ENCODE measurements around the gene SLC45A1. TPM values are rescaled to one million over a fixed set of nuclear protein-coding genes. Genes with fewer than 3 reads are reported as not detected.
"Not testable (repeated sequence)": the region's sequence is repeated elsewhere in the genome, so short reads cannot be mapped to it uniquely, and the experiment has no call there.

The SLC45A1 gene
- not detected for total RNA-seq

- Histone ChIP-seq H3K27me3 (ENCODE audit: insufficient read depth, low read length) (peaks cover 12% of the 10 kb centered on the region), H3K4me1 (ENCODE audit: insufficient read depth, low read length) (peaks cover 16% of the 10 kb centered on the region), H3K4me3 (ENCODE audit: low read length) (peak within 1 kb of the TSS; percentile 32), H3K9me3 (ENCODE audit: low read depth, low read length) (no peaks in the 10 kb centered on the region)
Observed at GRCh38 chr1:8317647-8318381, at the start of gene SLC45A1. Gene SLC45A1, plus strand, starts transcription at chr1:8318114. Its CDS starts 6,216 bp downstream, at chr1:8324330.

DNA sequence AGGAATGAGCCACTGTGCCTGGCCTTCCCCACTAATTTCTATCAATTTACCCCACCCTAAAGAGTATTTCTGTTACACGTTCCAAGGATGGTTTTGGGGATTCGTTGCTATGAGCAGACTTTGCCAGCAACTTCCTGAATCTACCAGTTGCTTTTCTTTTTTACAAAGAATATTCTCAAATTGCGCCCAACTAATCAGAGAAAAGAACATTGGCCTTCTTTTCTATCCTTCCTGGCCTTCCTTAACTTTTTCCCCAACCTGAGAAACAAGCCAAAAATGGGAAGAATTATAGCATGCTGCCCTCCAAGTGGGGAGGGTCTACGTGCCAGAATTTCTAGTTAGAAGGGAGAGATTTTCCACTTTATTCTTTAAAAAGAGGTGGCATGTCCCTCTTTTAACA is 44.9 kb upstream of the SLC45A1 start:
- H3K9me3 ChIP-seq (ENCODE audit: low read depth, low read length): no peaks in the 10 kb centered on the region
- H3K4me1 ChIP-seq (ENCODE audit: insufficient read depth, low read length): no peaks in the 10 kb centered on the region
- no peak overlapping the region for H3K4me3 ChIP-seq (ENCODE audit: low read length)
- H3K27me3 ChIP-seq (ENCODE audit: insufficient read depth, low read length): no peaks in the 10 kb centered on the region

- H3K27me3 ChIP-seq (ENCODE audit: insufficient read depth, low read length): no peaks in the 10 kb centered on the region
- no peaks in the 10 kb centered on the region for H3K9me3 ChIP-seq (ENCODE audit: low read depth, low read length)
Observed at GRCh38 chr1:8274352-8274751, 43.6 kb upstream of the SLC45A1 start.

GRCh38 chr1:8276173-8276914 is 41.6 kb upstream of the SLC45A1 start:
- Histone ChIP-seq H3K4me3 (ENCODE audit: low read length) (no peak overlapping the region), H3K9me3 (ENCODE audit: low read depth, low read length) (no peaks in the 10 kb centered on the region), H3K4me1 (ENCODE audit: insufficient read depth, low read length) (no peaks in the 10 kb centered on the region), H3K27me3 (ENCODE audit: insufficient read depth, low read length) (no peaks in the 10 kb centered on the region)

More at GRCh38 chr1:8274352-8274751, 43.6 kb upstream of the SLC45A1 start:
- Histone ChIP-seq H3K4me3 (ENCODE audit: low read length) (no peak overlapping the region), H3K4me1 (ENCODE audit: insufficient read depth, low read length) (no peaks in the 10 kb centered on the region)

GRCh38 chr1:8276932-8277331 is 41.0 kb upstream of the SLC45A1 start:
- H3K27me3 ChIP-seq (ENCODE audit: insufficient read depth, low read length): no peaks in the 10 kb centered on the region
- no peaks in the 10 kb centered on the region for H3K4me1 ChIP-seq (ENCODE audit: insufficient read depth, low read length)
- no peak overlapping the region for H3K4me3 ChIP-seq (ENCODE audit: low read length)
- H3K9me3 ChIP-seq (ENCODE audit: low read depth, low read length): no peaks in the 10 kb centered on the region

- not testable (repeated sequence) for H3K27me3 ChIP-seq (ENCODE audit: insufficient read depth, low read length)
Observed at GRCh38 chr1:8278677-8279076, 39.2 kb upstream of the SLC45A1 start.

DNA sequence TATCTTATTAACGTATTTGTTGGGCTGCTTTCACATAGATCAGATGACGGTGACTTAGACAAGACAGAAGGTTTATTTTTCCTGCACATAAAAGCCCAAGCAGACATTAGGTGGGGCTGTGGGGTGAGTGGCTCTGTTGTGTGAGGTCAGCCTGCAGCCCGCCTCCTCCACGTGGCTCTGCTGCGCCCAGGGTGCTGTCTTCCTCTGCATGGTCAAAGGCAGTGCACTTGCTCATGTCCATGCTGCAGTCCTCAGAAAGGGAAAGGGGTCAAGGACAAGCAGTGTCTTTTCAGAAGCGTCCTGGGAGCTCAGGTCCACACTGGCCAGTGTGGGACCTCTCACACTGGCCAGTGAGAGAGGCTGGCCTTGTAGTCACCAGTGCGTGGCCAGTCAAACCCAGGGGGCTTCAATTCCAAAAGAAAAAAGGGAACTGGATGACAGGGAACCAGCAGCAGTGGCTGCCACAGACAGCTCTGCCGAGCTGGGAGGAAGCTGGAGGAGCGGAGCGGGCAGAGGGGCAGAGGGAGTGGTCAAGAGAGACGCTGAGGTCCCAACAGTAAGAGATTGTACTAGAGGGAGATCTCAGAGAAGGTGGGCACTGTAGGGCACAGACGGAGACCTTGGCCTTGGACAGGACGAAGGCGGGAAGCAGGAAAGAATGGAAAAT is 35.9 kb upstream of the SLC45A1 start:
- H3K4me1 ChIP-seq (ENCODE audit: insufficient read depth, low read length): no peaks in the 10 kb centered on the region
- no peaks in the 10 kb centered on the region for H3K9me3 ChIP-seq (ENCODE audit: low read depth, low read length)
- peaks cover 2% of the 10 kb centered on the region for H3K27me3 ChIP-seq (ENCODE audit: insufficient read depth, low read length)
- H3K4me3 ChIP-seq (ENCODE audit: low read length): no peak overlapping the region

More at GRCh38 chr1:8278677-8279076, 39.2 kb upstream of the SLC45A1 start:
- not testable (repeated sequence) for H3K4me3 ChIP-seq (ENCODE audit: low read length); H3K9me3 ChIP-seq (ENCODE audit: low read depth, low read length); H3K4me1 ChIP-seq (ENCODE audit: insufficient read depth, low read length)

GRCh38 chr1:8283058-8283884 is 34.6 kb upstream of the SLC45A1 start:
- Histone ChIP-seq H3K4me3 (ENCODE audit: low read length) (no peak overlapping the region), H3K9me3 (ENCODE audit: low read depth, low read length) (no peaks in the 10 kb centered on the region), H3K27me3 (ENCODE audit: insufficient read depth, low read length) (peaks cover 2% of the 10 kb centered on the region), H3K4me1 (ENCODE audit: insufficient read depth, low read length) (no peaks in the 10 kb centered on the region)

DNA sequence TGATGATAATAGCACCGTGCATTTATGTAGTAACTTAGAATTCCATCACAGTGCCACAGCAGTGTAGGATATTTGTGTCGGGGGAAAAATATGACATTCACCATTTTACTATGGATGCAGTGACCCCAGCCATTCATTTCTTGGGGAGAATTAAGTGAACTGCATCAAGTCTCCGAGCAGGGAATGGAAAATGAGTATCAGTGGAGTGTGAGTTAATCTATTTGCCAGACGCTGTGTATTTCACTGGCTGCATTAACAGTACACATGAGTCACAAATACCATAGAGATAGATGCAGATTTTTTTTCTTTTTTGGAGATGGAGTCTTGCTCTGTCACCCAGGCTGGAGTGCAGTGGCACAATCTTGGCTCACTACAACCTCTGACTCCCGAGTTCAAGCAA is 33.8 kb upstream of the SLC45A1 start:
- Histone ChIP-seq H3K9me3 (ENCODE audit: low read depth, low read length) (no peaks in the 10 kb centered on the region), H3K27me3 (ENCODE audit: insufficient read depth, low read length) (peaks cover 2% of the 10 kb centered on the region), H3K4me1 (ENCODE audit: insufficient read depth, low read length) (no peaks in the 10 kb centered on the region), H3K4me3 (ENCODE audit: low read length) (no peak overlapping the region)

- no peaks in the 10 kb centered on the region for H3K4me1 ChIP-seq (ENCODE audit: insufficient read depth, low read length)
- peaks cover 2% of the 10 kb centered on the region for H3K27me3 ChIP-seq (ENCODE audit: insufficient read depth, low read length)
- no peaks in the 10 kb centered on the region for H3K9me3 ChIP-seq (ENCODE audit: low read depth, low read length)
- no peak overlapping the region for H3K4me3 ChIP-seq (ENCODE audit: low read length)
Observed at GRCh38 chr1:8285103-8285502, 32.8 kb upstream of the SLC45A1 start.

DNA sequence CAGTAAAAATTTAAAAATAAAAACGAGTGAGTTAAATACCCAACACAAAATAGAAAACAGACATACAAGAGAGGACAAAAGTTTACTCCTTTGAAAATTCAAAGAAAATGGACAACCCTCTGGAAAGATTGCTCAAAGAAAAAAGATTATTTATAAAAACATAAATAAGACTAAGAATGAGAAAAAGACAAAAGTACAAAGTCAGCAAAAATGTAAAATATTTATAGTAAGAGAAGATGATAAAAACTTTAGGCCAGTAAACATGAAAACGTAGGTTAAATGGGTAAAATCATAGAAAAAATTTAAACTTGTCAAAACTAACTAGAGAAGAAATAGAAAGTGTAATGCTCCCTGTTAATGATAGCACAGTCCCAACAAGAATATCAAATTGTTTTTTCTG is 31.9 kb upstream of the SLC45A1 start:
- Histone ChIP-seq H3K27me3 (ENCODE audit: insufficient read depth, low read length) (peaks cover 2% of the 10 kb centered on the region), H3K4me3 (ENCODE audit: low read length) (no peak overlapping the region), H3K9me3 (ENCODE audit: low read depth, low read length) (no peaks in the 10 kb centered on the region), H3K4me1 (ENCODE audit: insufficient read depth, low read length) (no peaks in the 10 kb centered on the region)

DNA sequence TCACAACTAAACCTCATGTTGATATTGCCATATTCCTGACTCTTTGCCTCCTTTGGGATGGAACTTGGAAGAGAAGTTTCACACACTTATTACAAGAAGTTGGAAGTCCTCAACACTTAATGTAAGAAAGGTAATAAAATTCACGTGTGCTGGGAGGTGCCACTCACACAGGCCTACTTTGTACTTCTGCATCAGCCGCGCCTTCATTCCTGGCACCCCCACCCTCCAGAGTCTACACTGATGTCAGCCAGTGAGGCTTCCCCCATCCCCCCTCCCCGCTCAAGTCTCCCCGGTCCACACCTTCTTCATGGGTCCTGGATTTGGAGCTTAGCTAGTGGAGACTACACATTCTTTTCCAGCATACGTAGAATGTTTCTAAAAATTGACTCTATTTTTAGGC is 24.8 kb upstream of the SLC45A1 start:
- Histone ChIP-seq H3K9me3 (ENCODE audit: low read depth, low read length) (no peaks in the 10 kb centered on the region), H3K27me3 (ENCODE audit: insufficient read depth, low read length) (no peaks in the 10 kb centered on the region), H3K4me1 (ENCODE audit: insufficient read depth, low read length) (no peaks in the 10 kb centered on the region), H3K4me3 (ENCODE audit: low read length) (no peak overlapping the region)

DNA sequence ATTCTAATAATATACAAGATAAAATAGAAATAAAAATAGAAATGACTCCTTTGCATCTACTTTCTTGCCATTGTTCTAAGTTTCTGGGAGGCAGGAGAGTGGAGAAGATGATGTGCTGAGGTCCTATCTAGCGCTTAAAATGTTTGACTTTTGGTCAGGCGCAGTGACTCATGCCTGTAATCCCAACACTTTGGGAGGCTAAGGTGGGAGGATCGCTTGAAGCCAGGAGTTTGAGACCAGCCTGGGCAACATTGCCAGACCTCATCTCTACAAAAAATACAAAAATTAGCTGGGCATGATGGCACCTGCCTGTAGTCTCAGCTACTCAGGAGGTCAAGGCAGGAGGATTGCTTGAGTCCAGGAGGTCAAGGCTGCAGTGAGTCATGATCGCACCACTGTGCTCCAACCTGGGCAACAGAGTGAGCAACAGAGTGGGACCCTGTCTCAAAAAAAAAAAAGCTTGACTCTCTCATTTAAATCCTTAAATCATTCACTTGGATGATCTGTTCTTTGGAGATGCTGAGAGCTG is 24.2 kb upstream of the SLC45A1 start:
- Histone ChIP-seq H3K27me3 (ENCODE audit: insufficient read depth, low read length) (no peaks in the 10 kb centered on the region), H3K4me3 (ENCODE audit: low read length) (no peak overlapping the region), H3K9me3 (ENCODE audit: low read depth, low read length) (no peaks in the 10 kb centered on the region), H3K4me1 (ENCODE audit: insufficient read depth, low read length) (no peaks in the 10 kb centered on the region)

DNA sequence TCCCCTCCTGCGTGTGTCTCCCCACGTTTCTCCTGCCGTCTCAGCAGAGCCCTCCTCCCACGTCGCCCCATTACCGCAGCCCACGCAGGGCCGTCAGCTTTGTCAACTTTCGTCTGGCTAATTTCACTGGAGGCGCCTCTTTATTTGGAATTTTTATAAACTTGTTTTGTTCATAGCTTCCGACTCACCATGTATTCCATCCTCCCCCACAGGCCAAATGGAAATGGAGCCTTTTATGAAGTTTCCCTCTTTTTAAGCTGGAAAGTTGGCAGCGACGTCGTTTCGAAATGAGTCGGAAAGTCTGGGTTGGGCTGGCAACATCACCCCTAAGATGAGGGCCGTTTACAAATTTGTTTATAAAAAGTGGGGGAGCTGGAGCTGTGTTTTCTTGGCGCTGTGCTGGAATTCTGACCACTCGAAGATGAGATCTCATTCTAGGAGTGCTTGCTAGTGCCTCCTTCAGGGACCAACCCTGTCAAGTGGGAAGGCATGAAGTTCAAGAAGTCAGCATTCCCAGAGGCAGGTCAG is 23.7 kb upstream of the SLC45A1 start:
- Histone ChIP-seq H3K4me1 (ENCODE audit: insufficient read depth, low read length) (no peaks in the 10 kb centered on the region), H3K27me3 (ENCODE audit: insufficient read depth, low read length) (no peaks in the 10 kb centered on the region), H3K9me3 (ENCODE audit: low read depth, low read length) (no peaks in the 10 kb centered on the region), H3K4me3 (ENCODE audit: low read length) (no peak overlapping the region)

Measured in mononuclear cell (primary cell).